PC-3 (cell line): ENCODE data around the gene CEP68. TPM values are rescaled to one million over a fixed set of nuclear protein-coding genes. Genes with fewer than 3 reads are reported as not detected.

Source experiments
- ATAC-seq: fragments of 200-7000 bp; cut with Tn5 transposase; 2 replicates; pipeline ENCODE4 v1.9.1; 2020; ENCODE audit warnings: mild to moderate bottlenecking, moderate library complexity
- BruUV-seq: library from RNA; stranded (reverse); fragments of 400-500 nt; replicated peaks from 2 replicates; lab custom pipeline; 2021; lab: Mats Ljungman, UMichigan
- CTCF ChIA-PET: fragments of 300-600 bp; sonication (Branson Sonifier 250); formaldehyde crosslinking; loops from one replicate; lab custom pipeline; 2022; ENCODE audit warnings: antibody characterized with exemption; lab: Charles Lee
- POLR2A ChIA-PET: fragments of 300-600 bp; sonication (Branson Sonifier 250); formaldehyde crosslinking; loops from one replicate; lab custom pipeline; 2022; ENCODE audit warnings: antibody characterized with exemption; ENCODE audit not compliant: unreplicated experiment; lab: Charles Lee
- DNase-seq: peaks from one replicate; pipeline ENCODE4 v3.0.0-alpha.2; 2015
- H2AFZ ChIP-seq: fragments of 300-600 bp; sonication (generic); 2 replicates; pipeline ENCODE4 v1.6.0; 2016; ENCODE audit warnings: antibody characterized with exemption, low read length
- H3F3A ChIP-seq: fragments of 300-600 bp; sonication (generic); one replicate; pipeline ENCODE4 v1.6.0; 2017; ENCODE audit warnings: antibody characterized with exemption, low read length, control low read depth, mild to moderate bottlenecking; ENCODE audit not compliant: unreplicated experiment
- H3K27ac ChIP-seq: fragments of 300-600 bp; sonication (generic); 2 replicates; pipeline ENCODE4 v1.5.1; 2016; ENCODE audit warnings: mild to moderate bottlenecking, low read length
- H3K27me3 ChIP-seq: fragments of 300-600 bp; sonication (generic); 2 replicates; pipeline ENCODE4 v1.6.1; 2016; ENCODE audit warnings: low read length, mixed read lengths
- H3K36me3 ChIP-seq: fragments of 300-600 bp; sonication (generic); 2 replicates; pipeline ENCODE4 v1.6.1; 2016; ENCODE audit warnings: low read depth, mixed run types, low read length, mixed read lengths
- H3K4me1 ChIP-seq: fragments of 300-600 bp; sonication (generic); 2 replicates; pipeline ENCODE4 v1.5.1; 2016; ENCODE audit warnings: low read length; ENCODE audit not compliant: insufficient read depth
- H3K4me2 ChIP-seq: fragments of 300-600 bp; sonication (generic); 2 replicates; pipeline ENCODE4 v1.6.0; 2016; ENCODE audit warnings: low read length
- H3K4me3 ChIP-seq: fragments of 300-600 bp; sonication (generic); 2 replicates; pipeline ENCODE4 v1.5.1; 2016; ENCODE audit warnings: mild to moderate bottlenecking, low read length, mixed read lengths
- H3K79me2 ChIP-seq: fragments of 300-600 bp; sonication (generic); 2 replicates; pipeline ENCODE4 v1.6.1; 2017; ENCODE audit warnings: low read length, mixed read lengths
- H3K9ac ChIP-seq: fragments of 300-600 bp; sonication (generic); 2 replicates; pipeline ENCODE4 v1.6.0; 2016; ENCODE audit warnings: mild to moderate bottlenecking, low read length
- H3K9me2 ChIP-seq: fragments of 300-600 bp; sonication (generic); replicated peaks from 2 replicates; pipeline ENCODE4 v1.6.1; 2016; ENCODE audit warnings: mixed run types, low read length, mixed read lengths
- H3K9me3 ChIP-seq: fragments of 300-600 bp; sonication (generic); 2 replicates; pipeline ENCODE4 v1.6.1; 2016; ENCODE audit warnings: low read length, mixed read lengths
- H4K20me1 ChIP-seq: fragments of 300-600 bp; sonication (generic); 2 replicates; pipeline ENCODE4 v1.6.1; 2016; ENCODE audit warnings: low read length, mixed read lengths
- EZH2 ChIP-seq: fragments of 300-600 bp; sonication (generic); IDR thresholded peaks from one replicate; pipeline ENCODE4 v1.6.1; 2017; ENCODE audit warnings: antibody characterized with exemption, mild to moderate bottlenecking, low read length; ENCODE audit not compliant: unreplicated experiment
- EZH2phosphoT487 ChIP-seq: fragments of 300-600 bp; sonication (generic); IDR thresholded peaks from 2 replicates; pipeline ENCODE4 v1.6.1; 2018; ENCODE audit warnings: mild to moderate bottlenecking, antibody characterized with exemption, low read length, borderline replicate concordance
- intact Hi-C: fragments of 100-400 bp; cut with micrococcal nuclease; formaldehyde crosslinking; loops from 2 replicates; pipeline ENCODE4 v1.9.0; 2023
- total RNA-seq: library from RNA; depleted of rRNA; stranded (reverse); fragments of >200 nt; gene quantifications from 2 replicates; pipeline ENCODE4 v1.2.3, GENCODE V29; 2014
- TF ChIP-seq, protein P1 (sequence below): fragments of 300-600 bp; sonication (generic); conservative IDR thresholded peaks from 2 replicates; pipeline ENCODE4 v1.5.1; 2017; ENCODE audit warnings: antibody characterized with exemption, low read depth, mild to moderate bottlenecking, low read length

CEP68 gene
- total RNA-seq, 1 experiment from 2014 or later = 3.4 TPM

DNA sequence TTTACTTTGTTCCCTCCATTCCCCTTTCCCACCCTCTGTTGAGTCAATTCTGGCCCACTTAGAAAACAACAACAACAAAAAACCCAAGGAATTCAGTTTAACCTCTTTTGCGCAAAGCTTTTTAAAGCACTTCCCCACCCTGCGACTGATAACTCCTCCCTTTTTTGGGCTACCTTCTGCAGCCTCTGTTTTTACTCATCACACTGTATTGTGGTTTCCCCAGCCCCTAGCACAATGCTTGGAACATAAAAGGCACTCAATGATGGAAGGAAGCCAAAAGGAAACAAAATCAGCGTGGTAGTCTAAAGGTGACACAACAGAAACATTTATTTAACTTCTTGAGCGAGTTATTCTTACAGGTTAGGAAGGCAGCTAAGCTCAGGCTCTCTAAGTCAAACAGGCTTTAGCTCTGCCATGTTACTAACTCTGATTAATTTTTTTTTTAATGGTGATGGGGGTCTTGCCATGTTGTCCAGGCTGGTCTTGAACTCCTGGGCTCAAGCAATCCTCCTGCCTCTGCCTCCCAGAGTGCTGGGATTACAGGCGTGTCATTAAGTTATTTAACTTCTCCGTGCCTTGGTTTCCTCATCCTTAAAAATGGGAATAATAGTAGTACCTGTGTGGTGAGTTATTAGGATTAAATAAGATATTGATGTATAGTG is 1.3 kb downstream of the CEP68 start:
- no peaks in the 10 kb centered on the region for H3F3A ChIP-seq
- ATAC-seq (peak; percentile 21), DNase-seq (peak; percentile 83)
- ChIA-PET CTCF (no interaction called here), POLR2A (interaction anchor here (0.8 kb wide), 1 partner anchor 96 kb away, joined by 4 read pairs; no protein-coding TSS in a partner anchor)
- no peaks in the 10 kb centered on the region for H3K36me3 ChIP-seq
- H3K4me3 ChIP-seq = peak overlapping the region; percentile 83
- intact Hi-C loops = no loop called here
- TF ChIP-seq, protein P1, sequence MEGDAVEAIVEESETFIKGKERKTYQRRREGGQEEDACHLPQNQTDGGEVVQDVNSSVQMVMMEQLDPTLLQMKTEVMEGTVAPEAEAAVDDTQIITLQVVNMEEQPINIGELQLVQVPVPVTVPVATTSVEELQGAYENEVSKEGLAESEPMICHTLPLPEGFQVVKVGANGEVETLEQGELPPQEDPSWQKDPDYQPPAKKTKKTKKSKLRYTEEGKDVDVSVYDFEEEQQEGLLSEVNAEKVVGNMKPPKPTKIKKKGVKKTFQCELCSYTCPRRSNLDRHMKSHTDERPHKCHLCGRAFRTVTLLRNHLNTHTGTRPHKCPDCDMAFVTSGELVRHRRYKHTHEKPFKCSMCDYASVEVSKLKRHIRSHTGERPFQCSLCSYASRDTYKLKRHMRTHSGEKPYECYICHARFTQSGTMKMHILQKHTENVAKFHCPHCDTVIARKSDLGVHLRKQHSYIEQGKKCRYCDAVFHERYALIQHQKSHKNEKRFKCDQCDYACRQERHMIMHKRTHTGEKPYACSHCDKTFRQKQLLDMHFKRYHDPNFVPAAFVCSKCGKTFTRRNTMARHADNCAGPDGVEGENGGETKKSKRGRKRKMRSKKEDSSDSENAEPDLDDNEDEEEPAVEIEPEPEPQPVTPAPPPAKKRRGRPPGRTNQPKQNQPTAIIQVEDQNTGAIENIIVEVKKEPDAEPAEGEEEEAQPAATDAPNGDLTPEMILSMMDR = no peak
- TF ChIP-seq EZH2phosphoT487 (no peak), EZH2 (no peak)
- H3K9me2 ChIP-seq = no peaks in the 10 kb centered on the region
- H2AFZ ChIP-seq = no peak overlapping the region
- H3K27me3 ChIP-seq = no peaks in the 10 kb centered on the region
- TSS peak; percentile 55 for BruUV-seq
- H4K20me1 ChIP-seq = no peaks in the 10 kb centered on the region
- peaks cover 16% of the 10 kb centered on the region for H3K79me2 ChIP-seq
- H3K4me1 ChIP-seq = peaks cover 11% of the 10 kb centered on the region
- H3K4me2 ChIP-seq = peak overlapping the region; percentile 90
- no peaks in the 10 kb centered on the region for H3K9me3 ChIP-seq
- H3K9ac ChIP-seq = no peak overlapping the region
- H3K27ac ChIP-seq = no peak overlapping the region

DNA sequence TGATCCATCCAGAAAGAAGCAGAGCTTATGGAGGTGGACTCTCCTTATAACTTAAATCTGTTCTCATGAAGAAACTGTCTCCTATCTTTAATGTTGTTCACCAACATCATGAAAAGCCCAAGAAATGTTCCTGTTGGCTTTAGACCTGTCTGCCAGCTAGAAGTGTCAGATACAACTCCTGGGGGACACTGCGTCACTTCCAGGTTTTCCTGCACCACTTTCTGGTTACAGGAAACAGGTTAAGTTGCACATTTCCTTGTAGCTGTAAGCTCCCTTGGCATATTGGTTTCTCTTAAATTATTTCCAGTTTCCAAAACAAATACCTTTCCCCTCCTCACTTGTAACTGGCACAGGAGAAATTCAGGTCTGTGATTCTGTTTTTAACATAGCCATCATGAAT is 2.9 kb downstream of the CEP68 start:
- Histone ChIP-seq H3K27me3 (no peaks in the 10 kb centered on the region), H3K9ac (no peak overlapping the region), H2AFZ (no peak overlapping the region), H3K36me3 (no peaks in the 10 kb centered on the region), H3F3A (no peaks in the 10 kb centered on the region), H3K9me2 (no peaks in the 10 kb centered on the region), H3K4me3 (no peak overlapping the region), H3K4me1 (peaks cover 17% of the 10 kb centered on the region), H3K27ac (no peak overlapping the region), H3K9me3 (no peaks in the 10 kb centered on the region), H3K79me2 (peaks cover 16% of the 10 kb centered on the region), H4K20me1 (no peaks in the 10 kb centered on the region), H3K4me2 (no peak overlapping the region)
- ATAC-seq (no peak), DNase-seq (no peak)
- POLR2A ChIA-PET = interaction anchor here (0.7 kb wide), 1 partner anchor 169 kb away, joined by 6 read pairs; the partner anchor contains the start of gene ACTR2
- CTCF ChIA-PET = no interaction called here
- BruUV-seq = no TSS peak
- TF ChIP-seq EZH2phosphoT487 (no peak), EZH2 (no peak)
- TF ChIP-seq, protein P1 = no peak
- intact Hi-C loops = no loop called here
